A549 (cell line): Measurements from ENCODE around the gene TRMO. TPM values are rescaled to one million over a fixed set of nuclear protein-coding genes. Genes with fewer than 3 reads are reported as not detected.

ENCODE experiments used
- ATAC-seq, 2 experiments: fragments of 200-7000 bp in 1 of 2; fragments of >200 bp in 1 of 2; cut with Nextera tagmentation in 1 of 2; cut with Tn5 transposase in 1 of 2; 3 replicates each; pipeline versions ENCODE4 v1.8.0 to v1.9.1; 2018 to 2020; ENCODE audit warnings: mild to moderate bottlenecking in 1 of 2, moderate library complexity in 1 of 2
- CTCF ChIA-PET: fragments of 300-600 bp; sonication (Branson Sonifier 250); formaldehyde crosslinking; extraction: SDS; loops from one replicate; lab custom pipeline; 2021; ENCODE audit warnings: antibody characterized with exemption, inconsistent platforms; lab: Yijun Ruan, JAX
- POLR2A ChIA-PET: fragments of 350-600 bp; formaldehyde crosslinking; extraction: SDS; loops from one replicate; lab custom pipeline; 2021; ENCODE audit warnings: antibody characterized with exemption, inconsistent platforms; lab: Yijun Ruan, JAX
- DNase-seq, 2 experiments: peaks; one replicate each; pipeline versions ENCODE4 v3.0.0 to v3.0.0-alpha.2; 2011 to 2016; ENCODE audit warnings: low read depth in 1 of 2, low spot score in 1 of 2
- FAIRE-seq: peaks from 2 replicates; lab custom pipeline; 2011; peaks lifted over from hg19 to GRCh38; lab: Jason Lieb, UNC
- H3K27ac ChIP-seq, 2 experiments: fragments of >200 bp; sonication (Bioruptor Twin); formaldehyde crosslinking; 3 replicates each; pipeline ENCODE4 v1.5.1; 2016 to 2017
- H3K4me1 ChIP-seq: fragments of >200 bp; sonication (Bioruptor Twin); formaldehyde crosslinking; 3 replicates; pipeline ENCODE4 v1.6.1; 2016
- H3K4me2 ChIP-seq: fragments of >200 bp; sonication (Bioruptor Twin); formaldehyde crosslinking; 3 replicates; pipeline ENCODE4 v1.6.1; 2016
- H3K4me3 ChIP-seq: fragments of >200 bp; sonication (Bioruptor Twin); formaldehyde crosslinking; 3 replicates; pipeline ENCODE4 v1.5.1; 2016
- H3K9me3 ChIP-seq: fragments of >200 bp; sonication (Bioruptor Twin); formaldehyde crosslinking; 3 replicates; pipeline ENCODE4 v1.6.1; 2016
- CBX2 ChIP-seq: fragments of 200-600 bp; sonication (generic); IDR thresholded peaks from 2 replicates; pipeline ENCODE4 v1.6.1; 2016; ENCODE audit warnings: low read depth, mild to moderate bottlenecking, borderline replicate concordance
- EHMT2 ChIP-seq: fragments of 200-600 bp; sonication (generic); IDR thresholded peaks from 2 replicates; pipeline ENCODE4 v1.6.1; 2016; ENCODE audit warnings: antibody characterized with exemption, low read depth, mild to moderate bottlenecking, moderate library complexity
- EP300 ChIP-seq, 2 experiments: fragments of >200 bp; sonication (Bioruptor Twin); formaldehyde crosslinking; IDR thresholded peaks; 2 replicates in 1 of 2; 3 replicates in 1 of 2; pipeline ENCODE4 v1.6.1; 2016 to 2017
- HDAC2 ChIP-seq: fragments of 200-600 bp; sonication (generic); IDR thresholded peaks from 2 replicates; pipeline ENCODE4 v1.6.1; 2016
- HOXA7 ChIP-seq: fragments of 250-450 bp; sonication (Bioruptor Pico); IDR thresholded peaks from 2 replicates; pipeline ENCODE4 v1.5.0; 2020; ENCODE audit warnings: mild to moderate bottlenecking, moderate library complexity
- KDM5A ChIP-seq: fragments of 200-600 bp; sonication (generic); IDR thresholded peaks from 2 replicates; pipeline ENCODE4 v1.6.1; 2016; ENCODE audit warnings: antibody characterized with exemption, mild to moderate bottlenecking
- MAZ ChIP-seq: fragments of 150-350 bp; IDR thresholded peaks from 2 replicates; pipeline ENCODE4 v1.6.1; 2014; ENCODE audit warnings: antibody characterized with exemption, low read depth, low read length, borderline replicate concordance
- NR3C1 ChIP-seq: fragments of >200 bp; sonication (Bioruptor Twin); formaldehyde crosslinking; IDR thresholded peaks from 3 replicates; pipeline ENCODE4 v1.6.1; 2017
- PHF8 ChIP-seq: fragments of 200-600 bp; sonication (generic); IDR thresholded peaks from 2 replicates; pipeline ENCODE4 v1.6.1; 2016; ENCODE audit warnings: low read depth, mild to moderate bottlenecking, antibody characterized with exemption, moderate library complexity, borderline replicate concordance
- POLR2A ChIP-seq: IDR thresholded peaks from 2 replicates; pipeline ENCODE4 v1.6.1; 2012; ENCODE audit warnings: mild to moderate bottlenecking, low read length
- POLR2AphosphoS2 ChIP-seq: conservative IDR thresholded peaks from 2 replicates; pipeline ENCODE4 v1.6.1; 2012; ENCODE audit warnings: low read length, improper control_type of control experiment, inconsistent platforms
- RAD21 ChIP-seq, 2 experiments: fragments of >200 bp in 1 of 2; sonication (Bioruptor Twin) in 1 of 2; formaldehyde crosslinking in 1 of 2; IDR thresholded peaks in 1 of 2; conservative IDR thresholded peaks in 1 of 2; 2 replicates in 1 of 2; 3 replicates in 1 of 2; pipeline ENCODE4 v1.6.1; 2012 to 2018; ENCODE audit warnings: inconsistent platforms in 1 of 2
- RCOR1 ChIP-seq: fragments of 150-350 bp; IDR thresholded peaks from 2 replicates; pipeline ENCODE4 v1.6.1; 2014; ENCODE audit warnings: antibody characterized with exemption, low read length, low read depth
- SREBF2 ChIP-seq: fragments of 450-650 bp; IDR thresholded peaks from 2 replicates; pipeline ENCODE4 v1.6.1; 2014; ENCODE audit warnings: mild to moderate bottlenecking, moderate library complexity
- TP53 ChIP-seq: fragments of 250-450 bp; sonication (Bioruptor Pico); IDR thresholded peaks from 2 replicates; pipeline ENCODE4 v1.5.0; 2021; ENCODE audit warnings: mild to moderate bottlenecking, moderate library complexity
- WGBS: methylation state at CpG from one replicate; pipeline ENCODE4 v1.1.6; 2017; ENCODE audit errors: missing lambda C conversion rate; 5-methylcytosine and 5-hydroxymethylcytosine counted together
- polyA plus RNA-seq, 4 experiments: library from polyadenylated mRNA; depleted of rRNA in 3 of 4; stranded (reverse); fragments of >200 nt; fragmentation: RNase III in 1 of 4; extraction: RNeasy Plus Mini Kit Qiagen cat#74134 plus additional on column Dnase treatment in 1 of 4; gene quantifications; 2 replicates in 3 of 4; 3 replicates in 1 of 4; pipeline ENCODE4 v1.2.3, GENCODE V29; 2011 to 2017
- TF ChIP-seq, protein P1 (sequence below): fragments of 450-650 bp; IDR thresholded peaks from 2 replicates; pipeline ENCODE4 v1.6.1; 2014; ENCODE audit warnings: antibody characterized with exemption
- TF ChIP-seq, protein P2 (sequence below): IDR thresholded peaks from 2 replicates; pipeline ENCODE4 v1.6.1; 2012
- TF ChIP-seq, protein P3 (sequence below): fragments of 250-450 bp; sonication (Bioruptor Pico); IDR thresholded peaks from 2 replicates; pipeline ENCODE4 v1.5.0; 2020; ENCODE audit warnings: low read depth, mild to moderate bottlenecking, moderate library complexity
- TF ChIP-seq, protein P4 (sequence below): fragments of 250-450 bp; sonication (Bioruptor Pico); IDR thresholded peaks from 2 replicates; pipeline ENCODE4 v1.5.0; 2021; ENCODE audit warnings: mild to moderate bottlenecking, moderate library complexity, borderline replicate concordance
- TF ChIP-seq, protein P5 (sequence below): fragments of >200 bp; sonication (Bioruptor Twin); formaldehyde crosslinking; IDR thresholded peaks from 2 replicates; pipeline ENCODE4 v1.6.1; 2016
- TF ChIP-seq, protein P6 (sequence below): IDR thresholded peaks from 2 replicates; pipeline ENCODE4 v1.6.1; 2012

The TRMO gene
- polyA plus RNA-seq, 2 of the 4 experiments (the other 2 are of a cell fraction), result 12.0 to 18.8 TPM

DNA sequence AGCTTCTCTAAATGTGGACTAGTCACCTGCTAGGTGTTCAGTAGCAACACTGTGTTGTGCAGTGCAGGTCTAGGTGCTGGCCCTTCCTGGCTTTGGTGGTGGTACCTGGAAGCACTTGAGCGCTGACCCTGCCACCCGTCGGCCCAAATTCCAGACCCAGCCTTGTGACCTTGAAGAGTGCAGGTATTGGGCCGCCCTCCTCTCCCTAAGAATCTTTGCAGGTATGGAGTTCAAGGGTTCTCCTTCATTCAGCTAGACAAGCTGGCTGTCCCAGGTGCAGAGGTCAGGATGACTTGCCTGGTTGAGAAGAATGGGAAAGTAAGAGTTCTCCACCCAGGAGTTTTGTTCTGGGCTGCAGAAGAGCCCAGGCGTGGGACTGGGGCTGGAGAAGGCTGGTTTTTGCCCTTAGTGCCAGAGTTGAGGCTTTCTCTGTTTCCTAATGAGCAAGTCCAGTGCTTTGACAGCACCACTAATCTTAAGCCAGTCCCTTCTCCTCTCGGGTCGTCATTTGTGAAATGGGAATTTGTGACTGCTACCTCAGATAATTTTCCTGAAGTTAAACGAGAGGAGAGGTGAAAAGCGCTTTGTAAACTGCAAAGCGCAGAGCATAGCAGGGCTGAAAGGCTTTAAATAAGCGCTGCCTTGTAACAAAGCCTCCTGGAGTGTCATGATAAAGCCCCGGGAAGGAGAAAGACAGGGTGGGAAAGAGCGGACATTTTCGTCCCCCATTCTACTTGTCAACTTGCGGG is 65.3 kb downstream of the TRMO start:
- FAIRE-seq, result no peak
- no peak for DNase-seq
- ChIA-PET POLR2A (no interaction called here), CTCF (no interaction called here)
- H3K4me1 ChIP-seq, result peaks cover 28% of the 10 kb centered on the region
- no peak for ATAC-seq
- H3K4me3 ChIP-seq, result no peak overlapping the region
- no peak overlapping the region for H3K4me2 ChIP-seq
- H3K9me3 ChIP-seq, result no peaks in the 10 kb centered on the region
- WGBS, result 92% methylated on average over 15 of the region's 15 CpGs
- TF ChIP-seq EHMT2 (no peak), CBX2 (no peak), TP53 (no peak), NR3C1 (no peak), PHF8 (no peak), KDM5A (no peak), EP300 (IDR thresholded peaks at IDR 0.05) (no peak), POLR2A (no peak), HOXA7 (no peak)
- TF ChIP-seq, protein P1, sequence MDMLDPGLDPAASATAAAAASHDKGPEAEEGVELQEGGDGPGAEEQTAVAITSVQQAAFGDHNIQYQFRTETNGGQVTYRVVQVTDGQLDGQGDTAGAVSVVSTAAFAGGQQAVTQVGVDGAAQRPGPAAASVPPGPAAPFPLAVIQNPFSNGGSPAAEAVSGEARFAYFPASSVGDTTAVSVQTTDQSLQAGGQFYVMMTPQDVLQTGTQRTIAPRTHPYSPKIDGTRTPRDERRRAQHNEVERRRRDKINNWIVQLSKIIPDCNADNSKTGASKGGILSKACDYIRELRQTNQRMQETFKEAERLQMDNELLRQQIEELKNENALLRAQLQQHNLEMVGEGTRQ, result no peak
- TF ChIP-seq, protein P2, sequence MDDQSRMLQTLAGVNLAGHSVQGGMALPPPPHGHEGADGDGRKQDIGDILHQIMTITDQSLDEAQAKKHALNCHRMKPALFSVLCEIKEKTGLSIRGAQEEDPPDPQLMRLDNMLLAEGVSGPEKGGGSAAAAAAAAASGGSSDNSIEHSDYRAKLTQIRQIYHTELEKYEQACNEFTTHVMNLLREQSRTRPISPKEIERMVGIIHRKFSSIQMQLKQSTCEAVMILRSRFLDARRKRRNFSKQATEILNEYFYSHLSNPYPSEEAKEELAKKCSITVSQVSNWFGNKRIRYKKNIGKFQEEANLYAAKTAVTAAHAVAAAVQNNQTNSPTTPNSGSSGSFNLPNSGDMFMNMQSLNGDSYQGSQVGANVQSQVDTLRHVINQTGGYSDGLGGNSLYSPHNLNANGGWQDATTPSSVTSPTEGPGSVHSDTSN, result no peak
- TF ChIP-seq, protein P3, sequence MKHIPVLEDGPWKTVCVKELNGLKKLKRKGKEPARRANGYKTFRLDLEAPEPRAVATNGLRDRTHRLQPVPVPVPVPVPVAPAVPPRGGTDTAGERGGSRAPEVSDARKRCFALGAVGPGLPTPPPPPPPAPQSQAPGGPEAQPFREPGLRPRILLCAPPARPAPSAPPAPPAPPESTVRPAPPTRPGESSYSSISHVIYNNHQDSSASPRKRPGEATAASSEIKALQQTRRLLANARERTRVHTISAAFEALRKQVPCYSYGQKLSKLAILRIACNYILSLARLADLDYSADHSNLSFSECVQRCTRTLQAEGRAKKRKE (CRISPR knock-in tag), result no peak
- TF ChIP-seq, protein P4, sequence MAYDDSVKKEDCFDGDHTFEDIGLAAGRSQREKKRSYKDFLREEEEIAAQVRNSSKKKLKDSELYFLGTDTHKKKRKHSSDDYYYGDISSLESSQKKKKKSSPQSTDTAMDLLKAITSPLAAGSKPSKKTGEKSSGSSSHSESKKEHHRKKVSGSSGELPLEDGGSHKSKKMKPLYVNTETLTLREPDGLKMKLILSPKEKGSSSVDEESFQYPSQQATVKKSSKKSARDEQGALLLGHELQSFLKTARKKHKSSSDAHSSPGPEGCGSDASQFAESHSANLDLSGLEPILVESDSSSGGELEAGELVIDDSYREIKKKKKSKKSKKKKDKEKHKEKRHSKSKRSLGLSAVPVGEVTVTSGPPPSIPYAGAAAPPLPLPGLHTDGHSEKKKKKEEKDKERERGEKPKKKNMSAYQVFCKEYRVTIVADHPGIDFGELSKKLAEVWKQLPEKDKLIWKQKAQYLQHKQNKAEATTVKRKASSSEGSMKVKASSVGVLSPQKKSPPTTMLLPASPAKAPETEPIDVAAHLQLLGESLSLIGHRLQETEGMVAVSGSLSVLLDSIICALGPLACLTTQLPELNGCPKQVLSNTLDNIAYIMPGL (CRISPR knock-in tag), result no peak
- H3K27ac ChIP-seq, result peak overlapping the region in 1 of 2 experiments; percentile 39; a peak in 1 of 6 replicates

DNA sequence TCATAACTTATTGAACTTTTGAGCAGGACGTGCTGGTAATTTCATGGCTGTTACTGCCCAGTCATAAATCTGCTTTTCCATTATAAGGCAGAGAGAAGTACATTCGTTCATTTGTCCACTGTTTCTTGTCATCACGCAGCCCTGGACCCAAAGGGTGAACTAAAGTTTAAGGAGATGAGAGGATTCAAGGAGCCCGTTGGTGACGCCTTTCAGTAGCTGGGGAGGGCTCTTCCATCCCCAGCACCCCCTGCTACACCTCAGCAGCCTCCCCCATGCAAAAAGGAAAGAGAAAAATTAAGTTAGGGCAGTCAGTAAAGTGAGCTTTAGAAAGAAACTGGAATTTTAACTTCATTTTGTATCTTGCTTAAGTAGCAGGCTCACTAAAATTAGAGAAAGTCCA is 66.4 kb downstream of the TRMO start:
- FAIRE-seq, result no peak
- peak overlapping the region in 1 of 2 experiments; percentile 98; a peak in 1 of 6 replicates for H3K27ac ChIP-seq
- peaks cover 28% of the 10 kb centered on the region for H3K4me1 ChIP-seq
- no peaks in the 10 kb centered on the region for H3K9me3 ChIP-seq
- no peak for DNase-seq
- no peak for ATAC-seq
- TF ChIP-seq POLR2AphosphoS2, result no peak
- TF ChIP-seq, protein P2, result no peak
- no peak for TF ChIP-seq EHMT2
- no peak for TF ChIP-seq RAD21 (conservative IDR thresholded peaks at IDR 0.05 in 1 of 2, IDR thresholded peaks at IDR 0.05 in 1 of 2)
- TF ChIP-seq, protein P5, sequence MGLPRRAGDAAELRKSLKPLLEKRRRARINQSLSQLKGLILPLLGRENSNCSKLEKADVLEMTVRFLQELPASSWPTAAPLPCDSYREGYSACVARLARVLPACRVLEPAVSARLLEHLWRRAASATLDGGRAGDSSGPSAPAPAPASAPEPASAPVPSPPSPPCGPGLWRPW, result no peak
- no peak for TF ChIP-seq SREBF2
- TF ChIP-seq MAZ, result no peak
- TF ChIP-seq, protein P6, sequence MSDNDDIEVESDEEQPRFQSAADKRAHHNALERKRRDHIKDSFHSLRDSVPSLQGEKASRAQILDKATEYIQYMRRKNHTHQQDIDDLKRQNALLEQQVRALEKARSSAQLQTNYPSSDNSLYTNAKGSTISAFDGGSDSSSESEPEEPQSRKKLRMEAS, result no peak
- TF ChIP-seq RCOR1, result no peak
- no peak for TF ChIP-seq HDAC2
- TF ChIP-seq TP53, result no peak
- no peak overlapping the region for H3K4me3 ChIP-seq
- POLR2A ChIA-PET, result no interaction called here
- H3K4me2 ChIP-seq, result peak overlapping the region; percentile 88
- 88% methylated on average over 5 of the region's 5 CpGs for WGBS
- CTCF ChIA-PET, result no interaction called here
